ENCODE measurements around the gene HIVEP2.

Gene HIVEP2

GRCh38 chr6:142787422-142787821 is 157.6 kb downstream of the HIVEP2 start:
- H3K27ac ChIP-seq (replicated peaks): no peak overlapping the region
- TF ChIP-seq SPI1 (IDR thresholded peaks at IDR 0.05; ENCODE audit: borderline replicate concordance, low read depth) (no peak), REST (IDR thresholded peaks at IDR 0.05; ENCODE audit: insufficient replicate concordance, low read depth) (no peak), POLR2AphosphoS5 (IDR thresholded peaks at IDR 0.05; ENCODE audit: low read depth) (no peak), CTCF (IDR thresholded peaks at IDR 0.05; ENCODE audit: insufficient read depth, low read length) (no peak), GABPA (IDR thresholded peaks at IDR 0.05; ENCODE audit: low read depth) (no peak)
- no peaks in the 10 kb centered on the region for H3K27me3 ChIP-seq (ENCODE audit: insufficient read depth, poor library complexity, severe bottlenecking)
- no peak overlapping the region for H3K4me3 ChIP-seq (replicated peaks; ENCODE audit: insufficient read depth, low read length)
- DNase-seq (ENCODE audit: low read depth in 1 of 2, low spot score in 1 of 2): no peak

GRCh38 chr6:142786476-142786875 is 158.5 kb downstream of the HIVEP2 start:
- Histone ChIP-seq H3K4me3 (replicated peaks; ENCODE audit: insufficient read depth, low read length) (no peak overlapping the region), H3K27ac (replicated peaks) (no peak overlapping the region), H3K27me3 (ENCODE audit: insufficient read depth, poor library complexity, severe bottlenecking) (no peaks in the 10 kb centered on the region)
- TF ChIP-seq CTCF (IDR thresholded peaks at IDR 0.05; ENCODE audit: insufficient read depth, low read length) (no peak), SPI1 (IDR thresholded peaks at IDR 0.05; ENCODE audit: borderline replicate concordance, low read depth) (no peak), GABPA (IDR thresholded peaks at IDR 0.05; ENCODE audit: low read depth) (no peak), REST (IDR thresholded peaks at IDR 0.05; ENCODE audit: insufficient replicate concordance, low read depth) (no peak), POLR2AphosphoS5 (IDR thresholded peaks at IDR 0.05; ENCODE audit: low read depth) (no peak)
- DNase-seq (ENCODE audit: low read depth in 1 of 2, low spot score in 1 of 2): no peak

- no peak overlapping the region for H3K27ac ChIP-seq (replicated peaks)
- no peak for TF ChIP-seq REST (IDR thresholded peaks at IDR 0.05; ENCODE audit: insufficient replicate concordance, low read depth)
- TF ChIP-seq SPI1 (IDR thresholded peaks at IDR 0.05; ENCODE audit: borderline replicate concordance, low read depth): no peak
- DNase-seq (ENCODE audit: low read depth in 1 of 2, low spot score in 1 of 2): peak in 1 of 2 experiments; percentile 55
- H3K4me3 ChIP-seq (replicated peaks; ENCODE audit: insufficient read depth, low read length): no peak overlapping the region
- no peaks in the 10 kb centered on the region for H3K27me3 ChIP-seq (ENCODE audit: insufficient read depth, poor library complexity, severe bottlenecking)
These were observed 160.6 kb downstream of the HIVEP2 start for GRCh38 chr6:142784344-142784743.

GRCh38 chr6:142783499-142783898 is 161.5 kb downstream of the HIVEP2 start:
- TF ChIP-seq SPI1 (IDR thresholded peaks at IDR 0.05; ENCODE audit: borderline replicate concordance, low read depth) (no peak), REST (IDR thresholded peaks at IDR 0.05; ENCODE audit: insufficient replicate concordance, low read depth) (no peak), GABPA (IDR thresholded peaks at IDR 0.05; ENCODE audit: low read depth) (no peak), POLR2AphosphoS5 (IDR thresholded peaks at IDR 0.05; ENCODE audit: low read depth) (no peak), CTCF (IDR thresholded peaks at IDR 0.05; ENCODE audit: insufficient read depth, low read length) (no peak)
- DNase-seq (ENCODE audit: low read depth in 1 of 2, low spot score in 1 of 2): no peak
- Histone ChIP-seq H3K27ac (replicated peaks) (no peak overlapping the region), H3K4me3 (replicated peaks; ENCODE audit: insufficient read depth, low read length) (no peak overlapping the region), H3K27me3 (ENCODE audit: insufficient read depth, poor library complexity, severe bottlenecking) (no peaks in the 10 kb centered on the region)

Data from HL-60 (cell line).